HEK293T (cell line): ENCODE results near the gene RNU5B-1.

ENCODE experiments used
- CTCF ChIA-PET: fragments of 350-600 bp; formaldehyde crosslinking; extraction: SDS; loops from one replicate; lab custom pipeline; 2021; ENCODE audit warnings: antibody characterized with exemption, inconsistent platforms; lab: Yijun Ruan, JAX
- POLR2A ChIA-PET: fragments of 350-600 bp; formaldehyde crosslinking; extraction: SDS; loops from one replicate; lab custom pipeline; 2020; ENCODE audit warnings: antibody characterized with exemption, inconsistent platforms; lab: Yijun Ruan, JAX
- DNase-seq: peaks from one replicate; pipeline ENCODE4 v3.0.0; 2012; ENCODE audit warnings: mixed read lengths; ENCODE audit errors: extremely low spot score
- ARNT ChIP-seq: fragments of 450-650 bp; IDR thresholded peaks from 2 replicates; pipeline ENCODE4 v1.6.1; 2017; ENCODE audit warnings: mild to moderate bottlenecking
- BHLHE40 ChIP-seq: fragments of 450-650 bp; IDR thresholded peaks from 2 replicates; pipeline ENCODE4 v1.6.1; 2016; ENCODE audit warnings: mild to moderate bottlenecking, moderate library complexity, borderline replicate concordance
- CTBP1 ChIP-seq: fragments of 450-650 bp; IDR thresholded peaks from 2 replicates; pipeline ENCODE4 v1.6.1; 2016; ENCODE audit warnings: borderline replicate concordance
- ELF4 ChIP-seq: fragments of 450-650 bp; IDR thresholded peaks from 2 replicates; pipeline ENCODE4 v1.6.1; 2017; ENCODE audit warnings: antibody characterized with exemption
- FOXA1 ChIP-seq: fragments of 450-650 bp; IDR thresholded peaks from 2 replicates; pipeline ENCODE4 v1.6.1; 2016; ENCODE audit warnings: mild to moderate bottlenecking
- FOXK2 ChIP-seq: fragments of 450-650 bp; IDR thresholded peaks from 2 replicates; pipeline ENCODE4 v1.6.1; 2016; ENCODE audit warnings: mild to moderate bottlenecking
- FOXM1 ChIP-seq: fragments of 450-650 bp; IDR thresholded peaks from 2 replicates; pipeline ENCODE4 v1.6.1; 2017; ENCODE audit warnings: mild to moderate bottlenecking, borderline replicate concordance
- HDGF ChIP-seq: fragments of 450-650 bp; IDR thresholded peaks from 2 replicates; pipeline ENCODE4 v1.6.1; 2017; ENCODE audit warnings: antibody characterized with exemption, borderline replicate concordance
- L3MBTL2 ChIP-seq: fragments of 450-650 bp; conservative IDR thresholded peaks from 2 replicates; pipeline ENCODE4 v1.6.1; 2016; ENCODE audit warnings: mild to moderate bottlenecking
- LEF1 ChIP-seq: fragments of 450-650 bp; IDR thresholded peaks from 2 replicates; pipeline ENCODE4 v1.6.1; 2017; ENCODE audit warnings: mild to moderate bottlenecking, borderline replicate concordance
- NFRKB ChIP-seq: fragments of 450-650 bp; IDR thresholded peaks from 2 replicates; pipeline ENCODE4 v1.6.1; 2016; ENCODE audit warnings: mild to moderate bottlenecking, moderate library complexity
- PKNOX1 ChIP-seq: fragments of 450-650 bp; IDR thresholded peaks from 2 replicates; pipeline ENCODE4 v1.6.1; 2016
- SP1 ChIP-seq: fragments of 450-650 bp; IDR thresholded peaks from 2 replicates; pipeline ENCODE4 v1.6.1; 2017
- SUZ12 ChIP-seq: fragments of 450-650 bp; IDR thresholded peaks from 2 replicates; pipeline ENCODE4 v1.6.1; 2016; ENCODE audit warnings: mild to moderate bottlenecking
- TARDBP ChIP-seq: fragments of 450-650 bp; IDR thresholded peaks from 2 replicates; pipeline ENCODE4 v1.6.1; 2016
- ZNF384 ChIP-seq: fragments of 450-650 bp; IDR thresholded peaks from 2 replicates; pipeline ENCODE4 v1.6.1; 2016

Gene RNU5B-1

GRCh38 chr15:65286704-65287519 lies 17.6 kb upstream of the RNU5B-1 start, which contains the start of gene PARP16:
Gene PARP16, minus strand, starts transcription at chr15:65286883. Its CDS starts 457 bp downstream, at chr15:65286426.
- CTCF ChIA-PET: interaction anchor here (0.9 to 1.3 kb wide), 4 partner anchors 11 to 72 kb away, joined by 3 to 9 read pairs (median 4); no protein-coding TSS in a partner anchor
- POLR2A ChIA-PET: interaction anchor here (0.6 to 3.7 kb wide), 16 partner anchors 9 to 324 kb away, joined by 3 to 71 read pairs (median 4); partner anchors contain the start of genes CLPX, INTS14, RNU5A-1 and RNU5B-1
- DNase-seq: peak; percentile 86
- TF ChIP-seq FOXA1 (no peak), NFRKB (no peak), FOXK2 (no peak), SP1 (no peak), TARDBP (no peak), ZNF384 (no peak), FOXM1 (peak; percentile 27; the same call in 1 of the 2 replicates), LEF1 (no peak), HDGF (no peak), PKNOX1 (no peak), L3MBTL2 (peak; percentile 87)

GRCh38 chr15:65287520-65287855 lies 17.0 kb upstream of the RNU5B-1 start:
- POLR2A ChIA-PET: interaction anchor here (1.3 to 3.7 kb wide), 4 partner anchors 9 to 102 kb away, joined by 3 to 71 read pairs (median 7); partner anchors contain the start of genes CLPX, RNU5A-1 and RNU5B-1
- TF ChIP-seq ZNF384 (no peak), FOXM1 (no peak), SP1 (no peak), PKNOX1 (no peak), ELF4 (no peak), FOXK2 (no peak), LEF1 (no peak), BHLHE40 (no peak), L3MBTL2 (no peak), HDGF (no peak), CTBP1 (no peak), TARDBP (no peak)
- DNase-seq: no peak
- CTCF ChIA-PET: interaction anchor here (0.9 to 1.3 kb wide), 2 partner anchors 11 to 17 kb away, joined by 3 to 9 read pairs; no protein-coding TSS in a partner anchor

GRCh38 chr15:65289261-65289854 lies 15.1 kb upstream of the RNU5B-1 start:
- no peak for TF ChIP-seq ZNF384
- no peak for TF ChIP-seq FOXM1
- TF ChIP-seq PKNOX1: no peak
- TF ChIP-seq ARNT: no peak
- TF ChIP-seq L3MBTL2: no peak
- no peak for TF ChIP-seq FOXA1
- no peak for TF ChIP-seq FOXK2
- no peak for TF ChIP-seq CTBP1
- TF ChIP-seq NFRKB: no peak
- no peak for TF ChIP-seq ELF4
- TF ChIP-seq LEF1: no peak
- ChIA-PET CTCF (no interaction called here), POLR2A (interaction anchor here (1.4 kb wide), 1 partner anchor 15 kb away, joined by 11 read pairs; the partner anchor contains the start of gene RNU5B-1)
- DNase-seq: no peak

GRCh38 chr15:65290228-65290627 lies 14.2 kb upstream of the RNU5B-1 start:
- TF ChIP-seq ELF4 (no peak), FOXM1 (no peak), CTBP1 (no peak), HDGF (no peak), PKNOX1 (no peak), BHLHE40 (no peak), NFRKB (no peak), ZNF384 (no peak), FOXK2 (no peak), TARDBP (no peak), SUZ12 (no peak), SP1 (no peak), L3MBTL2 (no peak), FOXA1 (no peak), ARNT (no peak), LEF1 (no peak)
- DNase-seq: no peak
- CTCF ChIA-PET: no interaction called here
- POLR2A ChIA-PET: interaction anchor here (1.4 kb wide), 1 partner anchor 15 kb away, joined by 11 read pairs; the partner anchor contains the start of gene RNU5B-1
